Activated CD8-positive, alpha-beta T cell treated with anti-CD3 and anti-CD28 coated beads for 36 hours (primary cell): ENCODE measurements around the gene UQCC3. TPM values are rescaled to one million over a fixed set of nuclear protein-coding genes. Genes with fewer than 3 reads are reported as not detected.
A peak's percentile ranks its signal among the peaks of the same experiment; 100 is the strongest.

ENCODE experiments used
- ATAC-seq: fragments of 200-7000 bp; cut with Tn5 transposase; one replicate; pipeline ENCODE4 v1.10.0; 2021; ENCODE audit warnings: mild to moderate bottlenecking, moderate library complexity
- CTCF ChIA-PET: fragments of 350-600 bp; sonication (Branson Sonifier 250); formaldehyde crosslinking; loops from one replicate; lab custom pipeline; 2021; ENCODE audit warnings: antibody characterized with exemption; lab: Charles Lee
- POLR2A ChIA-PET: fragments of 350-600 bp; sonication (Branson Sonifier 250); formaldehyde crosslinking; loops from one replicate; lab custom pipeline; 2021; ENCODE audit warnings: antibody characterized with exemption; lab: Charles Lee
- DNase-seq: peaks from one replicate; pipeline ENCODE4 v3.0.0-alpha.2; 2020
- H3K27ac Mint-ChIP-seq: one replicate; pipeline ENCODE4 v1.8.0; 2021; ENCODE audit warnings: mild to moderate bottlenecking, mixed read lengths
- H3K27me3 Mint-ChIP-seq: one replicate; pipeline ENCODE4 v1.8.0; 2021; ENCODE audit warnings: mixed read lengths
- H3K36me3 Mint-ChIP-seq: one replicate; pipeline ENCODE4 v1.8.0; 2021; ENCODE audit warnings: low read depth, mixed read lengths
- H3K4me1 Mint-ChIP-seq: one replicate; pipeline ENCODE4 v1.8.0; 2021; ENCODE audit warnings: low read depth, mixed read lengths
- H3K4me3 Mint-ChIP-seq: one replicate; pipeline ENCODE4 v1.8.0; 2021; ENCODE audit warnings: mild to moderate bottlenecking, moderate library complexity, mixed read lengths
- H3K9me3 Mint-ChIP-seq: one replicate; pipeline ENCODE4 v1.8.0; 2021; ENCODE audit warnings: mixed read lengths
- intact Hi-C: fragments of 100-400 bp; cut with micrococcal nuclease; formaldehyde crosslinking; loops from one replicate; pipeline ENCODE4 v1.10.0; 2022
- total RNA-seq, 2 experiments: library from RNA; stranded (reverse); gene quantifications; one replicate each; pipeline ENCODE4 v1.2.3, GENCODE V29; 2021
- TF ChIP-seq, protein P1 (sequence below): fragments of 200-600 bp; IDR thresholded peaks from one replicate; pipeline ENCODE4 v1.8.0; 2022; ENCODE audit warnings: antibody characterized with exemption, mild to moderate bottlenecking

The UQCC3 gene
- total RNA-seq, 2 experiments from 2014 or later, result 4.7 TPM

DNA sequence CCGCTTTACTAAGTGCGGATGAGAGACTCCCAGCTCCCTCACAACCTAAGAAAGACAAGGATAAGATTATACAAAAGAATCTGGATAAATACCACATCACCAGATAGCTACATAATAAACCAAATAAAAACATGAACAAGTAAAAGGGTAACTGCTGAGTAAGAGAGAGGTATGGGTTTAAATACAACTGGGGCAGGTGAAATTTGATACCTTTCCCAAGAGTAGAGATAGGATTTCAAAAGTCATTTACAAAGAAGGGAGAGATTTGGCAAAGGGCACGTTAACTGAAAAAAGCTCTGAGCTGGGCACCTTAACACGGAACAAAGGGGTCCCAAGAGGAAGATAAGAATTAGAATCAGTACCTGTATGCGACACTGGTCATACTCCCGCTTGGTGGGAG is 5.7 kb downstream of the UQCC3 start:
- no peaks in the 10 kb centered on the region for H3K9me3 Mint-ChIP-seq
- peaks cover 39% of the 10 kb centered on the region for H3K36me3 Mint-ChIP-seq
- no peak for DNase-seq
- ChIA-PET POLR2A (interaction anchor here (0.9 to 21.7 kb wide), 5 partner anchors 11 to 86 kb away, joined by 3 to 263 read pairs (median 14); partner anchors contain the start of genes C11orf98, CSKMT, GANAB and TUT1), CTCF (interaction anchor here (1.0 to 1.6 kb wide), 3 partner anchors 11 to 86 kb away, joined by 4 to 6 read pairs (median 6); partner anchors contain the start of genes C11orf98, CSKMT and TUT1)
- H3K4me3 Mint-ChIP-seq, result peak overlapping the region; percentile 39
- peak overlapping the region; percentile 51 for H3K27ac Mint-ChIP-seq
- no peaks in the 10 kb centered on the region for H3K27me3 Mint-ChIP-seq
- intact Hi-C loops, result no loop called here
- TF ChIP-seq, protein P1, sequence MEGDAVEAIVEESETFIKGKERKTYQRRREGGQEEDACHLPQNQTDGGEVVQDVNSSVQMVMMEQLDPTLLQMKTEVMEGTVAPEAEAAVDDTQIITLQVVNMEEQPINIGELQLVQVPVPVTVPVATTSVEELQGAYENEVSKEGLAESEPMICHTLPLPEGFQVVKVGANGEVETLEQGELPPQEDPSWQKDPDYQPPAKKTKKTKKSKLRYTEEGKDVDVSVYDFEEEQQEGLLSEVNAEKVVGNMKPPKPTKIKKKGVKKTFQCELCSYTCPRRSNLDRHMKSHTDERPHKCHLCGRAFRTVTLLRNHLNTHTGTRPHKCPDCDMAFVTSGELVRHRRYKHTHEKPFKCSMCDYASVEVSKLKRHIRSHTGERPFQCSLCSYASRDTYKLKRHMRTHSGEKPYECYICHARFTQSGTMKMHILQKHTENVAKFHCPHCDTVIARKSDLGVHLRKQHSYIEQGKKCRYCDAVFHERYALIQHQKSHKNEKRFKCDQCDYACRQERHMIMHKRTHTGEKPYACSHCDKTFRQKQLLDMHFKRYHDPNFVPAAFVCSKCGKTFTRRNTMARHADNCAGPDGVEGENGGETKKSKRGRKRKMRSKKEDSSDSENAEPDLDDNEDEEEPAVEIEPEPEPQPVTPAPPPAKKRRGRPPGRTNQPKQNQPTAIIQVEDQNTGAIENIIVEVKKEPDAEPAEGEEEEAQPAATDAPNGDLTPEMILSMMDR, result no peak
- peaks cover 38% of the 10 kb centered on the region for H3K4me1 Mint-ChIP-seq
- no peak for ATAC-seq

DNA sequence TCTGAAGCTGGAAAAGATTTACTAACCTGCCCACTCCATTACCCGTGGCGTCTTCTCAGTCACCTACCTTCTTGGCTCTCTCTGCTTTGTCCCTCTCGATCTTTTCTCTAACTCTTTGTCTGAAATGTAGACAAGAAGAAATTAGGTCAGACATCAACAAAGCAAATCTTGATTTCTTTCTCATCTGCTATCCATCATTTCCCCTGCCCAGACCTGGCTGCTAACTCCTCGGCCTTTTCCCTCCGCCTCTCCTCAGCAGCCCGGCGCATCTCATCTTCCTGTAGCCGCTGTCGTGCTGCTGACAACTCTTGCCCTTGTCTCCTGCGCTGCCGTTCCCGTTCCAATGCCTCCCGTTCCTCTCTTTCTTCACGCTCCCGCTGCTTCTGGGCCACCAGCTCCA is 6.2 kb downstream of the UQCC3 start:
- ATAC-seq (no peak), DNase-seq (no peak)
- CTCF ChIA-PET, result interaction anchor here (1.0 to 1.6 kb wide), 3 partner anchors 10 to 86 kb away, joined by 4 to 6 read pairs (median 6); partner anchors contain the start of genes C11orf98, CSKMT and TUT1
- peaks cover 36% of the 10 kb centered on the region for H3K4me1 Mint-ChIP-seq
- H3K9me3 Mint-ChIP-seq, result no peaks in the 10 kb centered on the region
- POLR2A ChIA-PET, result interaction anchor here (0.9 to 21.7 kb wide), 4 partner anchors 12 to 86 kb away, joined by 3 to 263 read pairs (median 40); partner anchors contain the start of genes C11orf98, CSKMT, GANAB and TUT1
- H3K27ac Mint-ChIP-seq, result peak overlapping the region; percentile 93
- H3K36me3 Mint-ChIP-seq, result peaks cover 37% of the 10 kb centered on the region
- TF ChIP-seq, protein P1, result no peak
- H3K27me3 Mint-ChIP-seq, result no peaks in the 10 kb centered on the region
- H3K4me3 Mint-ChIP-seq, result peak overlapping the region; percentile 86
- intact Hi-C loops, result no loop called here

DNA sequence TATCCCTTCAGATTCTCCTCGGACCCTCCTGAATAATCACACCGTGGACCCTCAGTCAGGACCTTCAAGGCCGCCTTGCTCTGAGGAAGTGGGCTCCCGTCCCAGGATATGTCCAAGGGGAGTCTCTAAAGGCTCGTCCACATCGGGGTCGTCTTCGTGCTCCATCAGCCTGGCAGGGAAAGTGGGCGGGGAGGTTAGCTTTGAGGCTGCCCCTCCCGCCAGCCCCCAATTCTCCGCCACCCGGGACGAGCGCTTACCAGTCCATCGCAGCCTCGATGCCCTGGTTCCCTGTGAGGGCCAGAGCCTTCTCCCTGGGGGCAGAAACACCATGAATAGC is 6.9 kb downstream of the UQCC3 start:
- intact Hi-C loops, result no loop called here
- Mint-ChIP-seq H3K27ac (peak overlapping the region; percentile 93), H3K27me3 (no peaks in the 10 kb centered on the region), H3K9me3 (no peaks in the 10 kb centered on the region), H3K4me1 (peaks cover 29% of the 10 kb centered on the region), H3K4me3 (peak overlapping the region; percentile 86), H3K36me3 (peaks cover 30% of the 10 kb centered on the region)
- POLR2A ChIA-PET, result interaction anchor here (0.6 to 21.7 kb wide), 7 partner anchors 7 to 87 kb away, joined by 3 to 263 read pairs (median 15); partner anchors contain the start of genes C11orf98, CSKMT, GANAB and LBHD1
- ATAC-seq, result no peak
- CTCF ChIA-PET, result interaction anchor here (1.2 to 6.5 kb wide), 3 partner anchors 13 to 87 kb away, joined by 4 to 79 read pairs (median 6); partner anchors contain the start of genes C11orf98, CSKMT, LRRN4CL and TUT1
- no peak for DNase-seq
- TF ChIP-seq, protein P1, result no peak

DNA sequence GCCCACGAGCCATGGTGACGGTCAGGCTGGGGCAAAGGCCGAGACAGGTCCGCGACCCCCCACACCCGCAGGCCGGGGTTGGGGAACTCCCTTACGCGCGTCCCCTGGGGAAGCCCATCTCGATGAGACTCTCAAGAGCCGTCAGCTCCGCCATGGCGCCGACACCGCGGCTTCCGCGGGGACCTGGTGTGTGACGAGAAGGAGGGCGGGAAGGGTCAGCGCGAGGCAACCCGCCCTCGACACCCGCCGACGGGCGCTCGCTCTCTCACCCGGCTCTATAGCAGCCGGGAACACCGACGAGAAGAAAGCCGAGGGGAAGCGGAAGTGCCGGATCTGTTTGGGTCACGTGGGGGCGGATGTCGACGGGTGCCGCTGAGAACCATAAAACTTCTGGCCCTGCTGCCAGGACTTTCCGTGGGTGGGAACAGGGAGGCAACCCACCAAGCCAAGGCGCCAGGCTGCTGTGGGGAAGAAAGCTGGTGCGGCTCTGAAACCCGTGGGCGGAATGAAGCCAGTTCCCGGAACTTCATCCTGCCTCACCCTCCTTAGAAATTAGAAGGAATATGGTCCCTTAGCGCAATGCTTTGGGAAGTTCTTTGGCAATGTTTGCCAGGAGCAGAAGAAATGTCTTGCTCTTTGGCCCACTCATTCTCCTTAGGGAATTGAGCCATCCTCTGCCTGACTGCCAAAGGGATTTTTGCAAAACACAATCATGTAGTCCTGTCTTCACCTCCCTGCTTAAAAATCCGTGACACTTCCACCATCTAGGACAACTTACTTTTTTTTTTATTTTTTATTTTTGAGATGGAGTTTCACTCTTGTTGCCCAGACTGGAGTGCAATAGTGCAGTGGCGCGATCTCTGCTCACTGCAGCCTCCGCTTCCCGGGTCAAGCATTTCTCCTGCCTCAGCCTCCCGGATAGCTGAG is 7.6 kb downstream of the UQCC3 start, which contains the start of gene UBXN1:
TSS of gene UBXN1 (minus strand) at position 304 of the 927 bp plus-strand sequence. CDS start at position 154, 150 bp downstream.
- intact Hi-C loops, result no loop called here
- TF ChIP-seq, protein P1, result no peak
- peak within 1 kb of the TSS; percentile 86 for H3K4me3 Mint-ChIP-seq
- peak within 1 kb of the TSS; percentile 93 for H3K27ac Mint-ChIP-seq
- DNase-seq (peak; percentile 94), ATAC-seq (peak; percentile 76)
- POLR2A ChIA-PET, result interaction anchor here (0.6 to 21.7 kb wide), 15 partner anchors 8 to 162 kb away, joined by 3 to 263 read pairs (median 4); partner anchors contain the start of genes C11orf98, CSKMT, GANAB and LBHD1
- CTCF ChIA-PET, result interaction anchor here (0.6 to 6.5 kb wide), 9 partner anchors 13 to 254 kb away, joined by 3 to 79 read pairs (median 10); partner anchors contain the start of genes C11orf98, CSKMT, LRRN4CL and TUT1
- peaks cover 29% of the 10 kb centered on the region for H3K4me1 Mint-ChIP-seq
- H3K36me3 Mint-ChIP-seq, result peaks cover 30% of the 10 kb centered on the region
- H3K9me3 Mint-ChIP-seq, result no peaks in the 10 kb centered on the region
- no peaks in the 10 kb centered on the region for H3K27me3 Mint-ChIP-seq
